ENCODE results near the gene NCAPG2. TPM values are rescaled to one million over a fixed set of nuclear protein-coding genes. Genes with fewer than 3 reads are reported as not detected.

NCAPG2 gene
- polyA plus RNA-seq, 1 of the 3 experiments (the other 2 are of a cell fraction), result 25.0 TPM

- no peak for TF ChIP-seq PBX3 (IDR thresholded peaks at IDR 0.05)
- TF ChIP-seq NRF1 (IDR thresholded peaks at IDR 0.05; ENCODE audit: low read depth, low read length), result no peak
- no peak for TF ChIP-seq POLR2AphosphoS5 (IDR thresholded peaks at IDR 0.05; ENCODE audit: low read depth, low read length)
These were observed 28.1 kb upstream of the NCAPG2 start (continued) for GRCh38 chr7:158732494-158733219.

DNA sequence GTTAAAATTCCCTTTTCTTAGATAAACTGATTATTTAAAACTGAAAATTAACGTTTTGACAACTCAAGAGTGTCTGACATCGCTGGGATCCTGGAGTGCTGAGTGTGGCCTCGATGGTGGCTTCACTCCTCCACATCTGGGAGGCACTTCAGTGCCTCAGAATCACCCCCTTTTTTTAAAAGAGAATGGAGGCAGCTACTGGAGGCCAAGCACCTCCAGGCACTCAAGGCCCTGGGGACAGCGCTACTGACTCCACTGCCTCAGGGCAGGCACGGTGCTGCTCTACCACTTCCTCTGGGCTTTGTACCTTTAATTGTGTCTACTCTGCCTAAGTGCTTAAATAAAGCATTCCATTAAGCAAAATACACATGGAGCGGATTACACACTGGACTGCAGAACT, 27.2 kb upstream of the NCAPG2 start:
- Histone ChIP-seq H3K27me3 (ENCODE audit: insufficient read depth) (no peaks in the 10 kb centered on the region), H3K9me2 (no peaks in the 10 kb centered on the region), H3K9ac (no peak overlapping the region), H3F3A (replicated peaks; ENCODE audit: insufficient read depth) (peaks cover 7% of the 10 kb centered on the region), H3K4me1 (ENCODE audit: control insufficient read depth in 1 of 2, insufficient read depth in 2 of 2, low read depth in 1 of 2, low read length in 1 of 2) (no peaks in the 10 kb centered on the region; a peak in 1 of 4 replicates), H2AFZ (ENCODE audit: low read depth) (no peak overlapping the region), H3K4me2 (no peak overlapping the region), H3K36me3 (replicated peaks in 1 of 2; ENCODE audit: control insufficient read depth in 1 of 2, insufficient read depth in 2 of 2, low read length in 1 of 2) (peaks cover 30 to 37% of the 10 kb centered on the region in 2 experiments), H4K20me1 (ENCODE audit: insufficient read depth) (no peaks in the 10 kb centered on the region), H3K9me3 (no peaks in the 10 kb centered on the region), H3K79me2 (ENCODE audit: insufficient read depth) (no peaks in the 10 kb centered on the region), H3K4me3 (ENCODE audit: low read depth in 2 of 2, low read length in 1 of 2) (no peak overlapping the region), H3K27ac (ENCODE audit: low read depth in 2 of 2, low read length in 1 of 2) (no peak overlapping the region)
- TF ChIP-seq EP300 (IDR thresholded peaks at IDR 0.05; ENCODE audit: borderline replicate concordance in 1 of 2, low read depth in 1 of 2, low read length in 1 of 2) (no peak), CHD2 (IDR thresholded peaks at IDR 0.05; ENCODE audit: low read length, partially characterized antibody) (no peak), GATA2 (CRISPR knock-in tag; IDR thresholded peaks at IDR 0.05) (no peak), MEF2A (IDR thresholded peaks at IDR 0.05; ENCODE audit: borderline replicate concordance, low read depth) (no peak), TCF12 (IDR thresholded peaks at IDR 0.05) (no peak), YY1 (IDR thresholded peaks at IDR 0.05; ENCODE audit: low read depth) (no peak), RAD21 (IDR thresholded peaks at IDR 0.05; ENCODE audit: low read length) (no peak)
- TF ChIP-seq, protein P1, sequence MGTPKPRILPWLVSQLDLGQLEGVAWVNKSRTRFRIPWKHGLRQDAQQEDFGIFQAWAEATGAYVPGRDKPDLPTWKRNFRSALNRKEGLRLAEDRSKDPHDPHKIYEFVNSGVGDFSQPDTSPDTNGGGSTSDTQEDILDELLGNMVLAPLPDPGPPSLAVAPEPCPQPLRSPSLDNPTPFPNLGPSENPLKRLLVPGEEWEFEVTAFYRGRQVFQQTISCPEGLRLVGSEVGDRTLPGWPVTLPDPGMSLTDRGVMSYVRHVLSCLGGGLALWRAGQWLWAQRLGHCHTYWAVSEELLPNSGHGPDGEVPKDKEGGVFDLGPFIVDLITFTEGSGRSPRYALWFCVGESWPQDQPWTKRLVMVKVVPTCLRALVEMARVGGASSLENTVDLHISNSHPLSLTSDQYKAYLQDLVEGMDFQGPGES (IDR thresholded peaks at IDR 0.05; ENCODE audit: low read depth, low read length), result no peak
- TF ChIP-seq, protein P2, sequence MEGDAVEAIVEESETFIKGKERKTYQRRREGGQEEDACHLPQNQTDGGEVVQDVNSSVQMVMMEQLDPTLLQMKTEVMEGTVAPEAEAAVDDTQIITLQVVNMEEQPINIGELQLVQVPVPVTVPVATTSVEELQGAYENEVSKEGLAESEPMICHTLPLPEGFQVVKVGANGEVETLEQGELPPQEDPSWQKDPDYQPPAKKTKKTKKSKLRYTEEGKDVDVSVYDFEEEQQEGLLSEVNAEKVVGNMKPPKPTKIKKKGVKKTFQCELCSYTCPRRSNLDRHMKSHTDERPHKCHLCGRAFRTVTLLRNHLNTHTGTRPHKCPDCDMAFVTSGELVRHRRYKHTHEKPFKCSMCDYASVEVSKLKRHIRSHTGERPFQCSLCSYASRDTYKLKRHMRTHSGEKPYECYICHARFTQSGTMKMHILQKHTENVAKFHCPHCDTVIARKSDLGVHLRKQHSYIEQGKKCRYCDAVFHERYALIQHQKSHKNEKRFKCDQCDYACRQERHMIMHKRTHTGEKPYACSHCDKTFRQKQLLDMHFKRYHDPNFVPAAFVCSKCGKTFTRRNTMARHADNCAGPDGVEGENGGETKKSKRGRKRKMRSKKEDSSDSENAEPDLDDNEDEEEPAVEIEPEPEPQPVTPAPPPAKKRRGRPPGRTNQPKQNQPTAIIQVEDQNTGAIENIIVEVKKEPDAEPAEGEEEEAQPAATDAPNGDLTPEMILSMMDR (IDR thresholded peaks at IDR 0.05), result no peak
- TF ChIP-seq, protein P3, sequence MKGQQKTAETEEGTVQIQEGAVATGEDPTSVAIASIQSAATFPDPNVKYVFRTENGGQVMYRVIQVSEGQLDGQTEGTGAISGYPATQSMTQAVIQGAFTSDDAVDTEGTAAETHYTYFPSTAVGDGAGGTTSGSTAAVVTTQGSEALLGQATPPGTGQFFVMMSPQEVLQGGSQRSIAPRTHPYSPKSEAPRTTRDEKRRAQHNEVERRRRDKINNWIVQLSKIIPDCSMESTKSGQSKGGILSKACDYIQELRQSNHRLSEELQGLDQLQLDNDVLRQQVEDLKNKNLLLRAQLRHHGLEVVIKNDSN (IDR thresholded peaks at IDR 0.05; ENCODE audit: borderline replicate concordance, low read depth), result no peak
- ChIA-PET POLR2A (no interaction called here), CTCF (interaction anchor here (1.3 to 1.7 kb wide), 2 partner anchors 9 to 22 kb away, joined by 3 read pairs; no protein-coding TSS in a partner anchor)
- no peak for DNase-seq
- WGBS (ENCODE audit: low lambda C conversion rate), result 96% methylated on average over 6 of the region's 6 CpGs

All from SK-N-SH (cell line).